ENCODE data around the gene DRAM2.

- TF ChIP-seq POLR2A (IDR thresholded peaks at IDR 0.05; ENCODE audit: low read depth) (no peak), EP300 (IDR thresholded peaks at IDR 0.05) (no peak)
- TF ChIP-seq, protein P1, sequence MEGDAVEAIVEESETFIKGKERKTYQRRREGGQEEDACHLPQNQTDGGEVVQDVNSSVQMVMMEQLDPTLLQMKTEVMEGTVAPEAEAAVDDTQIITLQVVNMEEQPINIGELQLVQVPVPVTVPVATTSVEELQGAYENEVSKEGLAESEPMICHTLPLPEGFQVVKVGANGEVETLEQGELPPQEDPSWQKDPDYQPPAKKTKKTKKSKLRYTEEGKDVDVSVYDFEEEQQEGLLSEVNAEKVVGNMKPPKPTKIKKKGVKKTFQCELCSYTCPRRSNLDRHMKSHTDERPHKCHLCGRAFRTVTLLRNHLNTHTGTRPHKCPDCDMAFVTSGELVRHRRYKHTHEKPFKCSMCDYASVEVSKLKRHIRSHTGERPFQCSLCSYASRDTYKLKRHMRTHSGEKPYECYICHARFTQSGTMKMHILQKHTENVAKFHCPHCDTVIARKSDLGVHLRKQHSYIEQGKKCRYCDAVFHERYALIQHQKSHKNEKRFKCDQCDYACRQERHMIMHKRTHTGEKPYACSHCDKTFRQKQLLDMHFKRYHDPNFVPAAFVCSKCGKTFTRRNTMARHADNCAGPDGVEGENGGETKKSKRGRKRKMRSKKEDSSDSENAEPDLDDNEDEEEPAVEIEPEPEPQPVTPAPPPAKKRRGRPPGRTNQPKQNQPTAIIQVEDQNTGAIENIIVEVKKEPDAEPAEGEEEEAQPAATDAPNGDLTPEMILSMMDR (IDR thresholded peaks at IDR 0.05): no peak
Observed at GRCh38 chr1:111148376-111148881, 8.5 kb upstream of the DRAM2 start.
